H1 (cell line): ENCODE results near the gene CD247. TPM values are rescaled to one million over a fixed set of nuclear protein-coding genes. Genes with fewer than 3 reads are reported as not detected.

Experiments
- CTCF ChIA-PET: fragments of 300-600 bp; sonication (Branson Sonifier 250); formaldehyde crosslinking; loops from one replicate; lab custom pipeline; 2021; ENCODE audit not compliant: partially characterized antibody; lab: Charles Lee
- POLR2A ChIA-PET: fragments of 300-600 bp; sonication (Branson Sonifier 250); formaldehyde crosslinking; loops from one replicate; lab custom pipeline; 2021; ENCODE audit warnings: inconsistent platforms; ENCODE audit not compliant: partially characterized antibody; lab: Charles Lee
- DNase-seq, 2 experiments: peaks; one replicate each; pipeline versions ENCODE4 v3.0.0 to v3.0.0-alpha.2; 2010 to 2022; ENCODE audit warnings: low spot score in 2 of 2, low read depth in 1 of 2, mixed read lengths in 1 of 2
- FAIRE-seq: peaks from 2 replicates; lab custom pipeline; 2011; peaks lifted over from hg19 to GRCh38; lab: Jason Lieb, UNC
- H2AFZ ChIP-seq: 2 replicates; pipeline ENCODE4 v1.8.1; 2012; ENCODE audit warnings: low read length, inconsistent platforms
- H2AK5ac ChIP-seq: 2 replicates; pipeline ENCODE4 v1.6.1; 2013; ENCODE audit warnings: low read depth, low read length
- H2BK120ac ChIP-seq: replicated peaks from 2 replicates; pipeline ENCODE3; 2013; ENCODE audit warnings: low read depth, low read length, inconsistent platforms
- H2BK12ac ChIP-seq: 2 replicates; pipeline ENCODE4 v1.6.1; 2013; ENCODE audit warnings: low read depth, low read length
- H2BK15ac ChIP-seq: 2 replicates; pipeline ENCODE4 v1.6.1; 2013; ENCODE audit warnings: low read length
- H2BK20ac ChIP-seq: 2 replicates; pipeline ENCODE4 v1.6.1; 2013; ENCODE audit warnings: low read length
- H2BK5ac ChIP-seq: 2 replicates; pipeline ENCODE4 v1.6.1; 2013; ENCODE audit warnings: low read depth, low read length
- H3K14ac ChIP-seq: 2 replicates; pipeline ENCODE4 v1.6.1; 2013; ENCODE audit warnings: inconsistent platforms; ENCODE audit not compliant: insufficient read length
- H3K18ac ChIP-seq: 2 replicates; pipeline ENCODE4 v1.6.1; 2013; ENCODE audit warnings: low read length; ENCODE audit errors: extremely low read depth
- H3K23ac ChIP-seq: 2 replicates; pipeline ENCODE4 v1.6.1; 2013; ENCODE audit warnings: inconsistent platforms; ENCODE audit not compliant: insufficient read length
- H3K23me2 ChIP-seq: 2 replicates; pipeline ENCODE4 v1.6.1; 2013; ENCODE audit warnings: low read depth, low read length
- H3K27ac ChIP-seq: 2 replicates; pipeline ENCODE4 v1.6.1; 2011; ENCODE audit warnings: low read depth, low read length, inconsistent platforms
- H3K27me3 ChIP-seq, 4 experiments: replicated peaks in 1 of 4; 1 replicate in 1 of 4; 2 replicates in 3 of 4; pipeline versions ENCODE4 v1.6.1 to v1.8.1; 2011 to 2013; ENCODE audit warnings: low read length in 3 of 4, mild to moderate bottlenecking in 3 of 4, inconsistent platforms in 2 of 4, mixed read lengths in 2 of 4, moderate library complexity in 1 of 4; ENCODE audit not compliant: control insufficient read depth in 3 of 4, insufficient read depth in 3 of 4; ENCODE audit errors: extremely low read depth in 1 of 4
- H3K36me3 ChIP-seq, 4 experiments: 2 replicates each; pipeline versions ENCODE4 v1.6.1 to v1.8.1; 2011 to 2013; ENCODE audit warnings: mild to moderate bottlenecking in 4 of 4, low read length in 3 of 4, moderate library complexity in 2 of 4, control low read depth in 1 of 4, inconsistent platforms in 1 of 4; ENCODE audit not compliant: insufficient read depth in 4 of 4, control insufficient read depth in 2 of 4
- H3K4ac ChIP-seq: replicated peaks from 2 replicates; pipeline ENCODE3; 2013; ENCODE audit warnings: low read length, low read depth, mixed read lengths, inconsistent platforms; ENCODE audit not compliant: insufficient read length
- H3K4me1 ChIP-seq, 4 experiments: replicated peaks in 1 of 4; 1 replicate in 1 of 4; 2 replicates in 3 of 4; pipeline versions ENCODE4 v1.6.1 to v1.8.1; 2011 to 2013; ENCODE audit warnings: low read length in 3 of 4, inconsistent platforms in 2 of 4, mixed read lengths in 1 of 4; ENCODE audit not compliant: insufficient read depth in 4 of 4, control insufficient read depth in 3 of 4
- H3K4me2 ChIP-seq, 2 experiments: 2 replicates each; pipeline versions ENCODE4 v1.6.1 to v1.8.1; 2011 to 2013; ENCODE audit warnings: low read depth in 2 of 2, low read length in 2 of 2, control low read depth in 1 of 2, inconsistent platforms in 1 of 2, mild to moderate bottlenecking in 1 of 2; ENCODE audit not compliant: insufficient read depth in 1 of 2
- H3K4me3 ChIP-seq, 4 experiments: fragments of 200-600, 300-600 bp in 1 of 4; sonication (generic), shearing (Covaris generic), sonication (Bioruptor Twin) in 1 of 4; 2 replicates each; pipeline versions ENCODE4 v1.5.1 to v1.8.1; 2011 to 2016; ENCODE audit warnings: low read length in 4 of 4, low read depth in 3 of 4, control low read depth in 2 of 4, inconsistent platforms in 2 of 4, mild to moderate bottlenecking in 2 of 4, mixed read lengths in 1 of 4, moderate library complexity in 1 of 4; ENCODE audit not compliant: insufficient read depth in 2 of 4; ENCODE audit errors: extremely low read depth in 1 of 4
- H3K56ac ChIP-seq: replicated peaks from 2 replicates; pipeline ENCODE3; 2013; ENCODE audit warnings: low read depth, mild to moderate bottlenecking, mixed read lengths, low read length, inconsistent platforms; ENCODE audit not compliant: insufficient read length
- H3K79me1 ChIP-seq: 2 replicates; pipeline ENCODE4 v1.6.1; 2013; ENCODE audit warnings: low read depth, low read length, control low read depth
- H3K79me2 ChIP-seq, 2 experiments: 2 replicates each; pipeline versions ENCODE4 v1.6.1 to v1.8.1; 2012 to 2013; ENCODE audit warnings: low read length in 2 of 2, mild to moderate bottlenecking in 2 of 2, inconsistent platforms in 1 of 2; ENCODE audit not compliant: insufficient read depth in 2 of 2, control insufficient read depth in 1 of 2
- H3K9ac ChIP-seq, 4 experiments: replicated peaks in 1 of 4; 1 replicate in 1 of 4; 2 replicates in 3 of 4; pipeline versions ENCODE4 v1.6.1 to v1.8.1; 2011 to 2013; ENCODE audit warnings: low read depth in 3 of 4, low read length in 3 of 4, control low read depth in 2 of 4, mild to moderate bottlenecking in 2 of 4, moderate library complexity in 2 of 4, inconsistent platforms in 1 of 4; ENCODE audit errors: extremely low read depth in 1 of 4
- H3K9me3 ChIP-seq, 2 experiments: 2 replicates each; pipeline versions ENCODE4 v1.6.1 to v1.8.1; 2012 to 2013; ENCODE audit warnings: mild to moderate bottlenecking in 2 of 2, moderate library complexity in 2 of 2, control low read depth in 1 of 2, inconsistent platforms in 1 of 2, low read depth in 1 of 2, low read length in 1 of 2, mixed read lengths in 1 of 2; ENCODE audit not compliant: insufficient read depth in 2 of 2
- H4K20me1 ChIP-seq, 2 experiments: replicated peaks in 1 of 2; 2 replicates each; pipeline versions ENCODE3 to v1.8.1; 2011 to 2013; ENCODE audit warnings: inconsistent platforms in 2 of 2, low read length in 2 of 2, mild to moderate bottlenecking in 1 of 2; ENCODE audit not compliant: insufficient read depth in 2 of 2, control insufficient read depth in 1 of 2
- H4K5ac ChIP-seq: 2 replicates; pipeline ENCODE4 v1.6.1; 2013; ENCODE audit warnings: low read length, low read depth, mixed read lengths, inconsistent platforms; ENCODE audit not compliant: insufficient read length
- H4K8ac ChIP-seq: 2 replicates; pipeline ENCODE4 v1.8.0; 2013; ENCODE audit warnings: mild to moderate bottlenecking, moderate library complexity, low read length, inconsistent platforms; ENCODE audit not compliant: insufficient read depth; ENCODE audit errors: extremely low read depth
- H4K91ac ChIP-seq: replicated peaks from 2 replicates; pipeline ENCODE3; 2013; ENCODE audit warnings: low read length, mixed read lengths, inconsistent platforms; ENCODE audit not compliant: insufficient read length
- BACH1 ChIP-seq: IDR thresholded peaks from 2 replicates; pipeline ENCODE4 v1.6.1; 2012; ENCODE audit warnings: low read length, improper control_type of control experiment
- MAFK ChIP-seq: IDR thresholded peaks from 2 replicates; pipeline ENCODE4 v1.6.1; 2012; ENCODE audit warnings: low read depth, mild to moderate bottlenecking, improper control_type of control experiment, low read length
- POLR2A ChIP-seq, 2 experiments: IDR thresholded peaks; 1 replicate in 1 of 2; 2 replicates in 1 of 2; pipeline ENCODE4 v1.6.1; 2011; ENCODE audit warnings: low read depth in 2 of 2, low read length in 2 of 2, mild to moderate bottlenecking in 2 of 2; ENCODE audit errors: control extremely low read depth in 1 of 2
- WGBS, 2 experiments: shearing (Covaris generic) in 1 of 2; methylation state at CpG; one replicate each; pipeline versions ENCODE4 v1.1.6 to v1.1.7; 2013 to 2015; ENCODE audit warnings: low lambda C conversion rate in 2 of 2, mixed read lengths in 2 of 2, inconsistent platforms in 1 of 2, low coverage in 1 of 2, missing lambda C conversion rate in 1 of 2; ENCODE audit not compliant: insufficient replicate concordance in 2 of 2, insufficient coverage in 1 of 2, insufficient read length in 1 of 2; ENCODE audit errors: extremely low coverage in 1 of 2, missing lambda C conversion rate in 1 of 2; 5-methylcytosine and 5-hydroxymethylcytosine counted together
- polyA plus RNA-seq, 7 experiments: library from polyadenylated mRNA; depleted of rRNA in 3 of 7; stranded (reverse) in 5 of 7; unstranded in 2 of 7; fragments of >200 nt in 5 of 7; fragments of 200-250 nt in 2 of 7; gene quantifications; 1 replicate in 5 of 7; 2 replicates in 1 of 7; 4 replicates in 1 of 7; pipeline versions ENCODE4 v1.2.1 to v1.2.3, GENCODE V29; 2011 to 2013; ENCODE audit warnings: missing spikeins in 2 of 7, mixed read lengths in 2 of 7
- total RNA-seq: library from RNA; stranded (reverse); fragmentation: NEBNext Ultra II Directional; extraction: Animal tissue kit (Norgen Biotek cat#: 25700); gene quantifications from 2 replicates; pipeline ENCODE4 v1.2.1, GENCODE V29; 2021

The CD247 gene
- total and polyA plus RNA-seq, 2 of the 8 experiments (the other 6 are each of a cell fraction or from before 2014, with no cell fraction given): 2.0 to 2.2 TPM

DNA sequence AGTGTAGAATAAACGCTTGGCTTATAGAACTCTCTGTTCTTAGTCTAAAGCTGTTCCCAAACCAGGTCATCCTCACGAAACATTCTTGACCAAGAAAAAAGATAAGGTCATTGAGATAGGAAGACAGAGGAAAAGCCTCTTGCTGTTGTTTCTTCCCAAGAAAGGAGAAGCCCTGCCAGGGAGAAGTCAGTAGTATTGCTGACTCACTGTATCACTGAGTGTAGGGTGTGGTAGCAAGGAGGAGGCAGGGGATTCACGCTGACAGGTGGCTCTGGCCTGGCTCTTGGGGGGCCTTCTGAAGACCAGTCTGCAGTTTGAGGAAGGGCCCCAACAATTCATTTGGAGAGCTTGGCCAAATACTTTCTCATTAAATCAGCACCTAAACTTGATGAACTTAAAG lies 97.8 kb downstream of the CD247 start:
- no peaks in the 10 kb centered on the region for H4K20me1 ChIP-seq
- H3K18ac ChIP-seq: no peak overlapping the region
- H3K9ac ChIP-seq: no peak overlapping the region; a peak in 1 of 7 replicates
- no peak overlapping the region for H3K4me3 ChIP-seq
- CTCF ChIA-PET: interaction anchor here (1.3 to 1.6 kb wide), 3 partner anchors 11 to 153 kb away, joined by 4 to 5 read pairs (median 4); no protein-coding TSS in a partner anchor
- no peak overlapping the region for H4K8ac ChIP-seq
- H3K23ac ChIP-seq: no peak overlapping the region
- TF ChIP-seq BACH1 (peak; percentile 83), POLR2A (IDR thresholded peaks at IDR 0.05; ENCODE audit: control extremely low read depth in 1 of 2, low read depth in 2 of 2, low read length in 2 of 2) (no peak), MAFK (peak; percentile 72; the same call in 1 of the 2 replicates)
- no peak overlapping the region for H4K91ac ChIP-seq
- no peak overlapping the region for H2AFZ ChIP-seq
- H2BK15ac ChIP-seq: no peak overlapping the region
- H3K23me2 ChIP-seq: no peaks in the 10 kb centered on the region
- DNase-seq (no peak), FAIRE-seq (no peak)
- H2BK12ac ChIP-seq: no peak overlapping the region
- H3K36me3 ChIP-seq: peaks cover 0 to 7% (median under 1%) of the 10 kb centered on the region in 4 experiments; a peak in 2 of 8 replicates
- H2AK5ac ChIP-seq: no peak overlapping the region
- WGBS, 2 experiments: 26% methylated on average over 3 of the region's 3 CpGs; no CpG with 5 or more reads in 1 of the 2 experiments
- H3K79me2 ChIP-seq: no peaks in the 10 kb centered on the region
- no peak overlapping the region for H3K27ac ChIP-seq
- H2BK5ac ChIP-seq: no peak overlapping the region
- no peak overlapping the region for H3K14ac ChIP-seq
- no peak overlapping the region for H2BK20ac ChIP-seq
- no peak overlapping the region for H4K5ac ChIP-seq
- H3K4me2 ChIP-seq: no peak overlapping the region
- POLR2A ChIA-PET: no interaction called here
- no peak overlapping the region for H2BK120ac ChIP-seq
- peaks cover 7 to 14% (median 11%) of the 10 kb centered on the region in 4 experiments for H3K4me1 ChIP-seq
- H3K9me3 ChIP-seq: no peaks in the 10 kb centered on the region
- H3K56ac ChIP-seq: no peak overlapping the region
- H3K27me3 ChIP-seq: no peaks in the 10 kb centered on the region
- no peaks in the 10 kb centered on the region for H3K79me1 ChIP-seq
- H3K4ac ChIP-seq: no peak overlapping the region
